Gastroesophageal sphincter (tissue), 4 donors: ENCODE results near the gene LHX6. TPM values are rescaled to one million over a fixed set of nuclear protein-coding genes. Genes with fewer than 3 reads are reported as not detected.

ENCODE experiments used
- ATAC-seq: fragments of 150-250 bp; one replicate; pipeline ENCODE4 v1.9.1; 2016; ENCODE audit warnings: mild to moderate bottlenecking, moderate library complexity
- H3K27ac ChIP-seq, 4 donors: fragments of 200-600 bp; sonication (generic) in 3 of 4; 1 replicate in 3 of 4; 2 replicates in 1 of 4; pipeline ENCODE4 v1.5.1; 2016 to 2019
- H3K27me3 ChIP-seq: fragments of 200-600 bp; sonication (generic); one replicate; pipeline ENCODE4 v1.5.1; 2019
- H3K36me3 ChIP-seq, 2 donors: fragments of 200-600 bp; sonication (generic); one replicate each; pipeline ENCODE4 v1.5.1; 2019; ENCODE audit warnings: control low read depth in 1 of 2
- H3K4me1 ChIP-seq, 3 donors: fragments of 200-600 bp; sonication (generic); 1 replicate in 2 of 3; 2 replicates in 1 of 3; pipeline ENCODE4 v1.5.1; 2016 to 2019; ENCODE audit warnings: control low read depth in 2 of 3
- H3K4me3 ChIP-seq, 2 donors: fragments of 200-600 bp; sonication (generic); one replicate each; pipeline ENCODE4 v1.5.1; 2019; ENCODE audit warnings: mild to moderate bottlenecking in 1 of 2, moderate library complexity in 1 of 2
- H3K9me3 ChIP-seq, 3 donors: fragments of 200-600 bp; sonication (generic); one replicate each; pipeline ENCODE4 v1.5.1; 2017 to 2019; ENCODE audit warnings: control low read depth in 2 of 3
- EP300 ChIP-seq: sonication (generic); formaldehyde crosslinking; IDR thresholded peaks from one replicate; pipeline ENCODE4 v1.6.1; 2017; ENCODE audit warnings: antibody characterized with exemption, mild to moderate bottlenecking
- POLR2A ChIP-seq, 2 donors: fragments of 450-650 bp; IDR thresholded peaks; one replicate each; pipeline ENCODE4 v1.6.1; 2017; ENCODE audit warnings: antibody characterized with exemption in 2 of 2, mild to moderate bottlenecking in 2 of 2, moderate library complexity in 1 of 2
- POLR2AphosphoS5 ChIP-seq: sonication (generic); formaldehyde crosslinking; IDR thresholded peaks from one replicate; pipeline ENCODE4 v1.6.1; 2017; ENCODE audit warnings: antibody characterized with exemption
- WGBS, 2 donors: methylation state at CpG; one replicate each; pipeline ENCODE4 v1.1.5; 2018; ENCODE audit warnings: low coverage in 1 of 2; 5-methylcytosine and 5-hydroxymethylcytosine counted together
- total RNA-seq, 4 donors: library from RNA; depleted of rRNA; stranded (reverse); fragments of >200 nt; gene quantifications; one replicate each; pipeline ENCODE4 v1.1.0, GENCODE V29; 2016
- TF ChIP-seq, protein P1 (sequence below), 4 experiments: fragments of 200-600 bp in 2 of 4; fragments of 450-650 bp in 2 of 4; sonication (generic) in 1 of 4; IDR thresholded peaks; one replicate each; pipeline ENCODE4 v1.5.1; 2017 to 2019; ENCODE audit warnings: antibody characterized with exemption in 4 of 4, mild to moderate bottlenecking in 2 of 4, moderate library complexity in 2 of 4

LHX6 gene
- total RNA-seq, 4 donors from 2014 or later: 1.7 to 13.0 (median 4.9) TPM

DNA sequence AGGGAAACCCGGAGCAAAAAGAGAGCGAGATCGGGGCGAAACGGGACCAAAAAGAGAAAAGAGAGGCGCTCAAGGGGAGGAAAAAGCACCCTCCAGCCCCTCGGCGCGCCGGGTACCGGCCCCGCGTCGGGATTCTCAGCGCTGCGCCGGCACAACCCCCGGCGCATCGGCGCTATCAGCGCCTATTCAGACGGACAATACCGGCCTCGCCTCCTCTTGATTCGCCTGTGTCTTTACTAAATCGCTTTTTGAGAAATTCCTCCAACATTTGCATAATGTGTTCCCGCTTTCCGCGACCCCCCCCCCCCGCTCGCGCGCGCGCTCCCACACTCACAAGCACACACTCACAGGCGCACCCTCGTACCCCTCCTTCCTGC is 578 bp downstream of the LHX6 start:
- Histone ChIP-seq H3K4me1 (peaks cover 0 to 39% (median 19%) of the 10 kb centered on the region in 3 donors), H3K4me3 (peak overlapping the region; percentile 14 to 53), H3K27ac (peak overlapping the region in 1 of 4 donors; percentile 57), H3K9me3 (no peaks in the 10 kb centered on the region), H3K27me3 (peaks cover 98% of the 10 kb centered on the region), H3K36me3 (no peaks in the 10 kb centered on the region)
- WGBS, 2 donors: 0% methylated on average over 4 to 7 of the region's 38 CpGs
- TF ChIP-seq POLR2AphosphoS5 (no peak), EP300 (no peak), POLR2A (IDR thresholded peaks at IDR 0.05) (no peak)
- TF ChIP-seq, protein P1, sequence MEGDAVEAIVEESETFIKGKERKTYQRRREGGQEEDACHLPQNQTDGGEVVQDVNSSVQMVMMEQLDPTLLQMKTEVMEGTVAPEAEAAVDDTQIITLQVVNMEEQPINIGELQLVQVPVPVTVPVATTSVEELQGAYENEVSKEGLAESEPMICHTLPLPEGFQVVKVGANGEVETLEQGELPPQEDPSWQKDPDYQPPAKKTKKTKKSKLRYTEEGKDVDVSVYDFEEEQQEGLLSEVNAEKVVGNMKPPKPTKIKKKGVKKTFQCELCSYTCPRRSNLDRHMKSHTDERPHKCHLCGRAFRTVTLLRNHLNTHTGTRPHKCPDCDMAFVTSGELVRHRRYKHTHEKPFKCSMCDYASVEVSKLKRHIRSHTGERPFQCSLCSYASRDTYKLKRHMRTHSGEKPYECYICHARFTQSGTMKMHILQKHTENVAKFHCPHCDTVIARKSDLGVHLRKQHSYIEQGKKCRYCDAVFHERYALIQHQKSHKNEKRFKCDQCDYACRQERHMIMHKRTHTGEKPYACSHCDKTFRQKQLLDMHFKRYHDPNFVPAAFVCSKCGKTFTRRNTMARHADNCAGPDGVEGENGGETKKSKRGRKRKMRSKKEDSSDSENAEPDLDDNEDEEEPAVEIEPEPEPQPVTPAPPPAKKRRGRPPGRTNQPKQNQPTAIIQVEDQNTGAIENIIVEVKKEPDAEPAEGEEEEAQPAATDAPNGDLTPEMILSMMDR (IDR thresholded peaks at IDR 0.05): no peak
- no peak for ATAC-seq

DNA sequence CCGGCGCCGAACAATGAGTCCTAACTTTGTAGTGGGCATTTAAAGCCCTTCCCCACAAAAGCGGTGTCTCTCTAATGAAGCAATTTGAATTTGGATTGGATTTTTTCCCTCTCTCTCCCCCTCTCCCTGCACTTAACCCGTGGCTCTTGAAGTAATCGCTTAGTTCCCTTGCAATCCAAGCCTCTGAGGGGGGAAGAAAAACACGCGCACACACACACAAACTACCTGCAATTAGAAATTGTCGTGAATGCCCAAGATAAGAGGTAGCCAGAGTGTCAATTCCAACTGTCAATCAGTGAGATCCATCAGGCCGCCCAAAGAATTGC is 1.2 kb downstream of the LHX6 start:
- H3K27ac ChIP-seq: peak overlapping the region in 2 of 4 donors; percentile 4 to 33
- H3K27me3 ChIP-seq: peaks cover 99% of the 10 kb centered on the region
- TF ChIP-seq, protein P1 (IDR thresholded peaks at IDR 0.05): no peak
- no peaks in the 10 kb centered on the region for H3K9me3 ChIP-seq
- no peaks in the 10 kb centered on the region for H3K36me3 ChIP-seq
- H3K4me3 ChIP-seq: peak overlapping the region in 1 of 2 donors; percentile 53
- WGBS, 2 donors: 10 to 16% methylated on average over 9 to 10 of the region's 10 CpGs
- no peak for ATAC-seq
- H3K4me1 ChIP-seq: peaks cover 0 to 39% (median 19%) of the 10 kb centered on the region in 3 donors

DNA sequence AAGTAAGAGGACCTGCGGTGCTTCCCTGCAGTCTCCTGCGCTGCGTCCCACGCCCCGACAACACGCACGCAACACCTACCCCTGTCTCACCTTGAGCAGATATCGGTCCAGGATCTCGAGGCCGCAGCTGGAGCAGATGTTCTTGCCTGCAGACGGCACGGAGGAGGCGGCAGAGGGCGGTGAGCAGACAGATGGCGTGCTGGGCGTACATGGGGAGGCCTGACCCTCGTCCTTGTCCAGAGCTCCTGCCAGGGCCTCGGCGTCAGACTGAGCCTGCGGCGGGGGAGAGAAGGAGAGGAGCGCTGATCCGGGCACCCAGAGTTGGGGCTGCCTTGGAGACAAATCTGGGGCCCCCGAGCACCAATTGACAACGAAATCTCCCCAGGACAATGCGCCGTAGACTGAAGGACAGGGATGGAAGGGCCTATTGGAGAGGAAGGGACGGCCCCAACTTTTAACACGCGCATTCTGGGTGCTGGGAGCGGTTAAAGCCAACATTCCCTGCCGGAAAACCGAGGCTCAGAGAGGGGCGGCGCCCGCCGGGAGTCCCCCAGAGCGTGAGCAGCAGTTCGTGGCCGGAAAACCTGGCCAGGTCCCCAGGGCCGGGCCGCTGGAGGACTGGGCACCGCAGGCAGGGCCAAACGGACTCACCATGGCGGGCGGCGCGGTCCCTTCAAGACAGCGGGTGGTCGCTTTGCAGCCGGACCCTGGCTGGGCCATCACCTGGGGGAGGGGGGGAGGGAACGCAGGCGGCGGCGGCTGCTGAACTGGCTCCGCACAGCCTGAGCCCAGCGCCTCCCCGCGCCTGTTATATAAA is 1.8 kb downstream of the LHX6 start:
- no peak for TF ChIP-seq POLR2A (IDR thresholded peaks at IDR 0.05)
- TF ChIP-seq, protein P1 (IDR thresholded peaks at IDR 0.05): no peak
- TF ChIP-seq EP300: no peak
- TF ChIP-seq POLR2AphosphoS5: no peak
- Histone ChIP-seq H3K27me3 (peaks cover 100% of the 10 kb centered on the region), H3K9me3 (no peaks in the 10 kb centered on the region), H3K27ac (peak overlapping the region in 2 of 4 donors; percentile 4 to 33), H3K4me3 (peak overlapping the region in 1 of 2 donors; percentile 53), H3K4me1 (peaks cover 0 to 39% (median 19%) of the 10 kb centered on the region in 3 donors), H3K36me3 (no peaks in the 10 kb centered on the region)
- no peak for ATAC-seq
- 13% methylated on average over 9 of the region's 59 CpGs; no CpG with 5 or more reads in 1 of the 2 donors for WGBS, 2 donors

DNA sequence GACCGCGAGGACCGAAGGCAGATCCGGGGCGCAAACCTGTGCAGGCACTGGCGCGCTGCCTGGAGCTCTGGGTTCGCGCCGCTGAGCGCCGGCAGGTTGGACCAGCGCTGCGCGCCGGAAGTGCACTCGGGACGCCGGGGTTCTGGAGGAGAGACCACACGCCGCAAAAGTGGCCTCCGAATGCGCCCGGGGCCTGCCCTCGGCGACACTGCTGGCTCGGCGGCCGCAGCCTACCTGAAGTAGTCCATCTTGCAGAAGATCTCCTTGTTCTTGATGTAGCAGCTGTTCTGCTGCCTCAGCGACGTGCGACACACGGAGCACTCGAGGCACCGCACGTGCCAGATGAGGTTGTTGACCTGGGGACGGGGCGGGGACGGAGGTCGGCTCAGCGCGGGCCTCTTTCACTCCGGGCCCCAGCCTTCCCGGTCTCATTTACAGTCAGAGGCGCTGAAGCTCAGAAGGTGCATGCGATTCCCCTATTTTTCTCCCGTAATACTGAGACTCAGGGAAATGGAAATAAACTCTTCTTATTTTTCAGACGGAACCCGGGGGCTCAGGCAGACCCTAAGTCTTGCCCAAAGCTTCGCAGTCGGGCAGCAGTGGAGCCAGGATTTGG is 2.5 kb downstream of the LHX6 start:
- peak overlapping the region in 1 of 2 donors; percentile 53 for H3K4me3 ChIP-seq

More for the DNA sequence above, 2.5 kb downstream of the LHX6 start:
- H3K4me1 ChIP-seq: peaks cover 0 to 41% (median 19%) of the 10 kb centered on the region in 3 donors
- H3K27me3 ChIP-seq: peaks cover 100% of the 10 kb centered on the region
- WGBS, 2 donors: 13% methylated on average over 22 of the region's 51 CpGs; no CpG with 5 or more reads in 1 of the 2 donors
- H3K9me3 ChIP-seq: no peaks in the 10 kb centered on the region
- TF ChIP-seq POLR2A (IDR thresholded peaks at IDR 0.05) (no peak), EP300 (no peak), POLR2AphosphoS5 (no peak)
- TF ChIP-seq, protein P1 (IDR thresholded peaks at IDR 0.05): no peak
- H3K27ac ChIP-seq: no peak overlapping the region
- H3K36me3 ChIP-seq: no peaks in the 10 kb centered on the region
- no peak for ATAC-seq
